Astrocyte of the cerebellum (primary cell): ENCODE measurements around the gene FBXO11.
"Not testable (repeated sequence)": the region's sequence is repeated elsewhere in the genome, so short reads cannot be mapped to it uniquely, and the experiment has no call there.

Experiments used
- DNase-seq: peaks from one replicate; pipeline ENCODE4 v3.0.0-alpha.2; 2011; ENCODE audit warnings: low read depth
- H3K4me3 ChIP-seq: 2 replicates; pipeline ENCODE4 v1.5.1; 2011; ENCODE audit warnings: mild to moderate bottlenecking, low read depth, low read length, moderate library complexity
- CTCF ChIP-seq: IDR thresholded peaks from 2 replicates; pipeline ENCODE4 v1.5.1; 2012; ENCODE audit warnings: low read length, low read depth, moderate library complexity, mild to moderate bottlenecking; ENCODE audit errors: missing control alignments
- in situ Hi-C: cut with HindIII; loops from 2 replicates; pipeline ENCODE4 v1.10.0; 2017; ENCODE audit warnings: low sequenced_read_pairs

FBXO11 gene

GRCh38 chr2:47905386-47906156 lies 727 bp downstream of the FBXO11 start:
- no peak for TF ChIP-seq CTCF
- no peak for DNase-seq
- in situ Hi-C loops: no loop called here
- peak overlapping the region; percentile 95 for H3K4me3 ChIP-seq

- no peak for TF ChIP-seq CTCF
- peak overlapping the region; percentile 95 for H3K4me3 ChIP-seq
- no peak for DNase-seq
- in situ Hi-C loops: no loop called here
Measured at GRCh38 chr2:47903781-47904490, 2.4 kb downstream of the FBXO11 start.

GRCh38 chr2:47901892-47902291 lies 4.4 kb downstream of the FBXO11 start:
- in situ Hi-C loops, DNase-seq, H3K4me3 ChIP-seq: not testable (repeated sequence)

- no peak for DNase-seq
- no peak overlapping the region for H3K4me3 ChIP-seq
- TF ChIP-seq CTCF: no peak
- in situ Hi-C loops: no loop called here
Measured at GRCh38 chr2:47900857-47901256, 5.4 kb downstream of the FBXO11 start.

- in situ Hi-C loops: no loop called here
- DNase-seq: no peak
- no peak overlapping the region for H3K4me3 ChIP-seq
- TF ChIP-seq CTCF: no peak
Measured at GRCh38 chr2:47899915-47900816, 6.1 kb downstream of the FBXO11 start.

- H3K4me3 ChIP-seq: no peak overlapping the region
- in situ Hi-C loops: no loop called here
- no peak for DNase-seq
- TF ChIP-seq CTCF: no peak
Measured at GRCh38 chr2:47897883-47898731, 8.2 kb downstream of the FBXO11 start.

GRCh38 chr2:47897191-47897882 lies 9.0 kb downstream of the FBXO11 start:
- H3K4me3 ChIP-seq, DNase-seq, in situ Hi-C loops: not testable (repeated sequence)
